HuH-7 (cell line): ENCODE data around the gene MAGEF1.

ENCODE experiments used
- DNase-seq: peaks from one replicate; pipeline ENCODE4 v3.0.0; 2011; ENCODE audit warnings: low spot score

MAGEF1 gene

GRCh38 chr3:184711493-184712247 lies at the start of gene MAGEF1:
MAGEF1 (minus strand) TSS chr3:184712064; CDS start chr3:184711821, 243 bp downstream.
- DNase-seq = peak; percentile 97

GRCh38 chr3:184761075-184761841 lies 49.4 kb upstream of the MAGEF1 start:
- DNase-seq = no peak

- DNase-seq = no peak
Observed at GRCh38 chr3:184760337-184761074, 48.6 kb upstream of the MAGEF1 start.

- no peak for DNase-seq
Observed at GRCh38 chr3:184759666-184760200, 47.9 kb upstream of the MAGEF1 start.

GRCh38 chr3:184758056-184758455 lies 46.2 kb upstream of the MAGEF1 start:
- no peak for DNase-seq

GRCh38 chr3:184757022-184757651 lies 45.3 kb upstream of the MAGEF1 start:
- DNase-seq = peak; percentile 28

GRCh38 chr3:184756151-184757021 lies 44.5 kb upstream of the MAGEF1 start:
- DNase-seq = no peak

GRCh38 chr3:184755315-184755731 lies 43.5 kb upstream of the MAGEF1 start:
- no peak for DNase-seq

GRCh38 chr3:184752361-184752760 lies 40.5 kb upstream of the MAGEF1 start:
- DNase-seq = no peak

- DNase-seq = no peak
Observed at GRCh38 chr3:184751204-184752040, 39.6 kb upstream of the MAGEF1 start.

- no peak for DNase-seq
Observed at GRCh38 chr3:184750349-184751083, 38.7 kb upstream of the MAGEF1 start.

- no peak for DNase-seq
Observed at GRCh38 chr3:184749168-184749744, 37.4 kb upstream of the MAGEF1 start.

GRCh38 chr3:184748219-184749135 lies 36.6 kb upstream of the MAGEF1 start:
- DNase-seq = peak; percentile 64

GRCh38 chr3:184746131-184747120 lies 34.6 kb upstream of the MAGEF1 start:
- DNase-seq = no peak

- no peak for DNase-seq
Observed at GRCh38 chr3:184745526-184745925, 33.7 kb upstream of the MAGEF1 start.

- DNase-seq = no peak
Observed at GRCh38 chr3:184743248-184743647, 31.4 kb upstream of the MAGEF1 start.
